MCF 10A (cell line): Measurements from ENCODE around the gene ADNP. TPM values are rescaled to one million over a fixed set of nuclear protein-coding genes. Genes with fewer than 3 reads are reported as not detected.

Experiments used
- BruUV-seq: library from RNA; stranded (reverse); fragments of 400-500 nt; replicated peaks from 2 replicates; lab custom pipeline; 2021; lab: Mats Ljungman, UMichigan
- CTCF ChIA-PET: fragments of 300-600 bp; sonication (Branson Sonifier 250); formaldehyde crosslinking; extraction: SDS; loops from one replicate; lab custom pipeline; 2021; ENCODE audit warnings: antibody characterized with exemption, inconsistent platforms; lab: Yijun Ruan, JAX
- POLR2A ChIA-PET: fragments of 300-600, 350-650 bp; sonication (Branson Sonifier 250); formaldehyde crosslinking; extraction: SDS; loops from one replicate; lab custom pipeline; 2020; ENCODE audit warnings: antibody characterized with exemption, inconsistent platforms; lab: Yijun Ruan, JAX
- DNase-seq: peaks from one replicate; pipeline ENCODE4 v3.0.0-alpha.2; 2018; ENCODE audit not compliant: unreplicated experiment
- H3K27ac Mint-ChIP-seq: one replicate; pipeline ENCODE4 v1.8.0; 2022; ENCODE audit warnings: mild to moderate bottlenecking, low read depth, mixed read lengths; ENCODE audit not compliant: unreplicated experiment
- H3K27me3 Mint-ChIP-seq: one replicate; pipeline ENCODE4 v1.8.0; 2022; ENCODE audit warnings: mixed read lengths; ENCODE audit not compliant: insufficient read depth, unreplicated experiment
- H3K36me3 Mint-ChIP-seq: one replicate; pipeline ENCODE4 v1.8.0; 2022; ENCODE audit warnings: mild to moderate bottlenecking, moderate library complexity, mixed read lengths; ENCODE audit not compliant: insufficient read depth, unreplicated experiment
- H3K4me1 Mint-ChIP-seq: one replicate; pipeline ENCODE4 v1.8.0; 2022; ENCODE audit warnings: mixed read lengths; ENCODE audit not compliant: insufficient read depth, unreplicated experiment
- H3K4me3 Mint-ChIP-seq: one replicate; pipeline ENCODE4 v1.8.0; 2022; ENCODE audit warnings: mild to moderate bottlenecking, moderate library complexity, mixed read lengths; ENCODE audit not compliant: unreplicated experiment
- H3K9me3 Mint-ChIP-seq: one replicate; pipeline ENCODE4 v1.8.0; 2022; ENCODE audit warnings: mixed read lengths; ENCODE audit not compliant: unreplicated experiment
- CTCF ChIP-seq: fragments of 200-600 bp; IDR thresholded peaks from one replicate; pipeline ENCODE4 v1.8.0; 2022; ENCODE audit warnings: antibody characterized with exemption, mild to moderate bottlenecking; ENCODE audit not compliant: unreplicated experiment
- intact Hi-C: fragments of 100-400 bp; cut with micrococcal nuclease; formaldehyde crosslinking; loops from 2 replicates; pipeline ENCODE4 v1.14.1; 2022
- total RNA-seq: library from RNA; stranded (reverse); gene quantifications from 2 replicates; pipeline ENCODE4 v1.2.3, GENCODE V29; 2022

ADNP gene
- total RNA-seq, 1 experiment from 2014 or later, result 77.5 TPM

GRCh38 chr20:50915424-50915823, 15.8 kb downstream of the ADNP start:
- Mint-ChIP-seq H3K4me3 (no peak overlapping the region), H3K9me3 (no peaks in the 10 kb centered on the region), H3K27ac (no peak overlapping the region), H3K36me3 (peaks cover 47% of the 10 kb centered on the region), H3K27me3 (no peaks in the 10 kb centered on the region), H3K4me1 (peaks cover 62% of the 10 kb centered on the region)
- intact Hi-C loops, result no loop called here
- ChIA-PET POLR2A (interaction anchor here (1.1 to 6.5 kb wide), 14 partner anchors 12 to 125 kb away, joined by 3 to 87 read pairs (median 10); partner anchors contain the start of genes ADNP, BCAS4, DPM1 and MOCS3), CTCF (interaction anchor here (0.7 to 4.6 kb wide), 8 partner anchors 11 to 122 kb away, joined by 3 to 39 read pairs (median 4); partner anchors contain the start of genes DPM1 and MOCS3)
- BruUV-seq, result no TSS peak
- DNase-seq, result no peak
- TF ChIP-seq CTCF, result no peak

GRCh38 chr20:50913690-50914375, 17.4 kb downstream of the ADNP start:
- peak; percentile 68 for DNase-seq
- no TSS peak for BruUV-seq
- Mint-ChIP-seq H3K4me3 (no peak overlapping the region), H3K4me1 (peaks cover 57% of the 10 kb centered on the region), H3K27me3 (no peaks in the 10 kb centered on the region), H3K9me3 (no peaks in the 10 kb centered on the region), H3K36me3 (peaks cover 35% of the 10 kb centered on the region), H3K27ac (peak overlapping the region; percentile 6)
- TF ChIP-seq CTCF, result no peak
- ChIA-PET POLR2A (interaction anchor here (0.6 to 6.5 kb wide), 8 partner anchors 14 to 485 kb away, joined by 3 to 87 read pairs (median 18); partner anchors contain the start of genes ADNP, BCAS4, DPM1 and MOCS3), CTCF (interaction anchor here (0.7 to 4.6 kb wide), 8 partner anchors 12 to 837 kb away, joined by 3 to 39 read pairs (median 4); partner anchors contain the start of genes DPM1 and MOCS3)
- intact Hi-C loops, result no loop called here

GRCh38 chr20:50911716-50912115, 19.5 kb downstream of the ADNP start:
- Mint-ChIP-seq H3K4me3 (no peak overlapping the region), H3K9me3 (no peaks in the 10 kb centered on the region), H3K4me1 (peaks cover 39% of the 10 kb centered on the region), H3K27me3 (no peaks in the 10 kb centered on the region), H3K36me3 (peaks cover 41% of the 10 kb centered on the region), H3K27ac (peak overlapping the region; percentile 51)
- BruUV-seq, result no TSS peak
- intact Hi-C loops, result no loop called here
- ChIA-PET CTCF (interaction anchor here (0.6 to 1.8 kb wide), 6 partner anchors 12 to 277 kb away, joined by 3 to 11 read pairs (median 4); no protein-coding TSS in a partner anchor), POLR2A (interaction anchor here (0.7 to 6.5 kb wide), 8 partner anchors 8 to 116 kb away, joined by 3 to 87 read pairs (median 6); partner anchors contain the start of genes ADNP and BCAS4)
- no peak for TF ChIP-seq CTCF
- no peak for DNase-seq

GRCh38 chr20:50911030-50911429, 20.2 kb downstream of the ADNP start:
- no peaks in the 10 kb centered on the region for H3K27me3 Mint-ChIP-seq
- ChIA-PET POLR2A (interaction anchor here (0.7 to 2.1 kb wide), 7 partner anchors 9 to 116 kb away, joined by 3 to 10 read pairs (median 6); partner anchors contain the start of gene BCAS4), CTCF (interaction anchor here (0.7 to 1.8 kb wide), 5 partner anchors 13 to 276 kb away, joined by 3 to 11 read pairs (median 3); no protein-coding TSS in a partner anchor)
- H3K27ac Mint-ChIP-seq, result peak overlapping the region; percentile 51
- TF ChIP-seq CTCF, result no peak
- H3K9me3 Mint-ChIP-seq, result no peaks in the 10 kb centered on the region
- BruUV-seq, result no TSS peak
- intact Hi-C loops, result no loop called here
- H3K4me1 Mint-ChIP-seq, result peaks cover 32% of the 10 kb centered on the region
- no peak for DNase-seq
- H3K4me3 Mint-ChIP-seq, result no peak overlapping the region
- peaks cover 38% of the 10 kb centered on the region for H3K36me3 Mint-ChIP-seq
